HCT116 (cell line): ENCODE measurements around the gene LTBP1.

Experiments
- ELF1 ChIP-seq: IDR thresholded peaks from 2 replicates; pipeline ENCODE4 v1.6.1; 2012; ENCODE audit warnings: low read depth, borderline replicate concordance
- EZH2phosphoT487 ChIP-seq: fragments of 200-600 bp; IDR thresholded peaks from 2 replicates; pipeline ENCODE4 v1.6.1; 2018; ENCODE audit warnings: antibody characterized with exemption, borderline replicate concordance
- SRF ChIP-seq: IDR thresholded peaks from 2 replicates; pipeline ENCODE4 v1.6.1; 2012; ENCODE audit warnings: low read depth
- TF ChIP-seq, protein P1 (sequence below), 3 experiments: fragments of 200-600 bp in 1 of 3; sonication (generic) in 1 of 3; IDR thresholded peaks in 2 of 3; conservative IDR thresholded peaks in 1 of 3; 2 replicates each; pipeline ENCODE4 v1.5.1; 2012 to 2017; ENCODE audit warnings: low read depth in 2 of 3, low read length in 2 of 3, antibody characterized with exemption in 1 of 3, borderline replicate concordance in 1 of 3, control low read depth in 1 of 3, mild to moderate bottlenecking in 1 of 3, mixed read lengths in 1 of 3, mixed run types in 1 of 3, moderate library complexity in 1 of 3; ENCODE audit not compliant: insufficient read depth in 1 of 3

DNA sequence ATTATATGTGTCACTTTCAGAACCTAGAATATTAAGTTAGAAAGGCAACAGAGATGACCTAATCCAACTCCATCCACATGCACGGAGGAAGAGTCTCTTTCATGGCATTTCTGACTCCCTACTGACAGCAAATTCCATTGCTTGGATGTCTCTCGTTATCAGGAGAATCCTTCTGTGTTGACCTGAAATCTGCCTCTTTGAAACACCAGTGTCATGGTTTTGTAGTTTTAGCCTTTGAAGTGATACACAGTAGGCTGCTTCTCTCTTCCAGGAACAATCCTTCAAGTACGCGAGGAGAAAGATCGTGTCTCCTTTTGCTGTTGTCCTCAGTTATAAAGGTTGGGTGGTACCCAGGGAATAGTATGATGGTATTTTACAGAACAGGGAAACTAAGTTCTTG lies 327.8 kb downstream of the LTBP1 start:
- TF ChIP-seq SRF (no peak), EZH2phosphoT487 (no peak), ELF1 (no peak)
- TF ChIP-seq, protein P1, sequence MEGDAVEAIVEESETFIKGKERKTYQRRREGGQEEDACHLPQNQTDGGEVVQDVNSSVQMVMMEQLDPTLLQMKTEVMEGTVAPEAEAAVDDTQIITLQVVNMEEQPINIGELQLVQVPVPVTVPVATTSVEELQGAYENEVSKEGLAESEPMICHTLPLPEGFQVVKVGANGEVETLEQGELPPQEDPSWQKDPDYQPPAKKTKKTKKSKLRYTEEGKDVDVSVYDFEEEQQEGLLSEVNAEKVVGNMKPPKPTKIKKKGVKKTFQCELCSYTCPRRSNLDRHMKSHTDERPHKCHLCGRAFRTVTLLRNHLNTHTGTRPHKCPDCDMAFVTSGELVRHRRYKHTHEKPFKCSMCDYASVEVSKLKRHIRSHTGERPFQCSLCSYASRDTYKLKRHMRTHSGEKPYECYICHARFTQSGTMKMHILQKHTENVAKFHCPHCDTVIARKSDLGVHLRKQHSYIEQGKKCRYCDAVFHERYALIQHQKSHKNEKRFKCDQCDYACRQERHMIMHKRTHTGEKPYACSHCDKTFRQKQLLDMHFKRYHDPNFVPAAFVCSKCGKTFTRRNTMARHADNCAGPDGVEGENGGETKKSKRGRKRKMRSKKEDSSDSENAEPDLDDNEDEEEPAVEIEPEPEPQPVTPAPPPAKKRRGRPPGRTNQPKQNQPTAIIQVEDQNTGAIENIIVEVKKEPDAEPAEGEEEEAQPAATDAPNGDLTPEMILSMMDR (IDR thresholded peaks at IDR 0.05 in 2 of 3, conservative IDR thresholded peaks at IDR 0.05 in 1 of 3; ENCODE audit: borderline replicate concordance in 1 of 3, insufficient read depth in 1 of 3, low read depth in 2 of 3, low read length in 2 of 3) = no peak
